Transverse colon (tissue), 4 donors: Measurements from ENCODE around the gene JAM2.

Experiments
- CTCF ChIP-seq, 5 experiments: fragments of 200-600 bp in 3 of 5; fragments of 450-650 bp in 2 of 5; sonication (generic) in 3 of 5; IDR thresholded peaks; 1 replicate in 2 of 5; 2 replicates in 3 of 5; pipeline ENCODE4 v1.5.1; 2016 to 2017; ENCODE audit warnings: antibody characterized with exemption in 5 of 5, inconsistent platforms in 3 of 5, mild to moderate bottlenecking in 2 of 5, moderate library complexity in 1 of 5
- EP300 ChIP-seq: sonication (generic); formaldehyde crosslinking; IDR thresholded peaks from one replicate; pipeline ENCODE4 v1.6.1; 2017; ENCODE audit warnings: antibody characterized with exemption, low read depth
- POLR2A ChIP-seq: fragments of 450-650 bp; IDR thresholded peaks from one replicate; pipeline ENCODE4 v1.6.1; 2016; ENCODE audit warnings: antibody characterized with exemption, mild to moderate bottlenecking, moderate library complexity
- POLR2AphosphoS5 ChIP-seq, 3 donors: sonication (generic); formaldehyde crosslinking; IDR thresholded peaks; one replicate each; pipeline ENCODE4 v1.6.1; 2016; ENCODE audit warnings: antibody characterized with exemption in 3 of 3

- TF ChIP-seq CTCF (IDR thresholded peaks at IDR 0.05) (no peak), POLR2A (no peak), POLR2AphosphoS5 (IDR thresholded peaks at IDR 0.05) (no peak), EP300 (no peak)
These were observed 118.5 kb downstream of the JAM2 start for GRCh38 chr21:25757531-25757930.
